RWPE1 (cell line): ENCODE data around the gene CORT.

Experiments used
- CTCF ChIA-PET: fragments of 350-600 bp; sonication (Branson Sonifier 250); formaldehyde crosslinking; extraction: SDS; loops from one replicate; lab custom pipeline; 2021; lab: Yijun Ruan, JAX
- POLR2A ChIA-PET: fragments of 400-600 bp; formaldehyde crosslinking; extraction: SDS; loops from one replicate; lab custom pipeline; 2020; ENCODE audit warnings: antibody characterized with exemption; ENCODE audit not compliant: low non-redundant PET; lab: Yijun Ruan, JAX
- DNase-seq: peaks from one replicate; pipeline ENCODE4 v3.0.0; 2012; ENCODE audit warnings: low spot score
- H3K27ac ChIP-seq: fragments of 450-650 bp; 2 replicates; pipeline ENCODE4 v1.5.1; 2017
- CTCF ChIP-seq: fragments of 450-650 bp; conservative IDR thresholded peaks from 2 replicates; pipeline ENCODE4 v1.5.1; 2017; ENCODE audit warnings: low read depth, mild to moderate bottlenecking

Gene CORT

GRCh38 chr1:10429868-10430215 is 20.0 kb upstream of the CORT start:
- peak overlapping the region; percentile 84 for H3K27ac ChIP-seq
- CTCF ChIA-PET = interaction anchor here (0.6 to 3.5 kb wide), 7 partner anchors 12 to 486 kb away, joined by 3 to 44 read pairs (median 4); partner anchors contain the start of genes LZIC and NMNAT1
- TF ChIP-seq CTCF = no peak
- DNase-seq = no peak
- POLR2A ChIA-PET = interaction anchor here (1.3 kb wide), 1 partner anchor 31 kb away, joined by 4 read pairs; the partner anchor contains the start of gene PGD

- ChIA-PET CTCF (interaction anchor here (0.5 to 3.5 kb wide), 13 partner anchors 9 to 600 kb away, joined by 3 to 44 read pairs (median 3); partner anchors contain the start of genes CORT, LZIC and NMNAT1), POLR2A (interaction anchor here (1.3 kb wide), 1 partner anchor 31 kb away, joined by 4 read pairs; the partner anchor contains the start of gene PGD)
- TF ChIP-seq CTCF = peak; percentile 92
- H3K27ac ChIP-seq = peak within 1 kb of the TSS; percentile 84
- DNase-seq = peak; percentile 97
Observed at GRCh38 chr1:10430216-10431069, 19.4 kb upstream of the CORT start, which contains the start of gene CENPS. CENPS (plus strand) TSS chr1:10430433; CDS start chr1:10430518, 85 bp downstream.

- peak overlapping the region; percentile 84 for H3K27ac ChIP-seq
- CTCF ChIA-PET = interaction anchor here (0.6 to 3.5 kb wide), 4 partner anchors 8 to 63 kb away, joined by 3 to 44 read pairs (median 5); no protein-coding TSS in a partner anchor
- no peak for TF ChIP-seq CTCF
- DNase-seq = no peak
- POLR2A ChIA-PET = no interaction called here
Observed at GRCh38 chr1:10431070-10431730, 18.6 kb upstream of the CORT start.

- no peak for DNase-seq
- ChIA-PET POLR2A (no interaction called here), CTCF (interaction anchor here (3.5 kb wide), 1 partner anchor 61 kb away, joined by 44 read pairs; no protein-coding TSS in a partner anchor)
- TF ChIP-seq CTCF = no peak
- 0 out of 2 replicates have a peak overlapping the region, but pooled peaks have one; percentile 17 for H3K27ac ChIP-seq
Observed at GRCh38 chr1:10432910-10433700, 16.7 kb upstream of the CORT start.

- POLR2A ChIA-PET = no interaction called here
- TF ChIP-seq CTCF = no peak
- CTCF ChIA-PET = no interaction called here
- no peak overlapping the region for H3K27ac ChIP-seq
- no peak for DNase-seq
Observed at GRCh38 chr1:10433790-10434189, 16.0 kb upstream of the CORT start.
